ENCODE data around the gene GALNT2. TPM values are rescaled to one million over a fixed set of nuclear protein-coding genes. Genes with fewer than 3 reads are reported as not detected.

Gene GALNT2
- total and polyA plus RNA-seq, 2 donors from 2014 or later = 20.2 to 59.2 TPM

GRCh38 chr1:230295367-230295766, 228.3 kb downstream of the GALNT2 start:
- no peaks in the 10 kb centered on the region for H3K9me3 ChIP-seq (ENCODE audit: control insufficient read depth in 2 of 3, insufficient read depth in 1 of 3, low read length in 3 of 3)
- intact Hi-C loops (cut with DNase I) = no loop called here
- no peak for DNase-seq
- no peaks in the 10 kb centered on the region for H3K4me1 ChIP-seq (ENCODE audit: control insufficient read depth in 2 of 3, insufficient read depth in 2 of 3, low read depth in 1 of 3, low read length in 3 of 3)
- no peak overlapping the region for H3K27ac ChIP-seq (ENCODE audit: low read depth in 2 of 2, low read length in 2 of 2)
- no peak overlapping the region for H3K9ac ChIP-seq (ENCODE audit: low read length in 3 of 3)
- no peak for TF ChIP-seq CTCF (IDR thresholded peaks at IDR 0.05; ENCODE audit: borderline replicate concordance, extremely low read depth, insufficient read depth)
- H3K27me3 ChIP-seq (ENCODE audit: control insufficient read depth, insufficient read depth, low read length) = no peaks in the 10 kb centered on the region
- H3K4me3 ChIP-seq (ENCODE audit: low read length in 3 of 3) = no peak overlapping the region
- H3K36me3 ChIP-seq (ENCODE audit: control insufficient read depth in 2 of 3, insufficient read depth in 3 of 3, low read length in 3 of 3) = no peaks in the 10 kb centered on the region
- no peak for FAIRE-seq

GRCh38 chr1:230299191-230300006, 232.4 kb downstream of the GALNT2 start:
- no peak for FAIRE-seq
- Histone ChIP-seq H3K9me3 (ENCODE audit: control insufficient read depth in 2 of 3, insufficient read depth in 1 of 3, low read length in 3 of 3) (no peaks in the 10 kb centered on the region), H3K4me3 (ENCODE audit: low read length in 3 of 3) (no peak overlapping the region), H3K4me1 (ENCODE audit: control insufficient read depth in 2 of 3, insufficient read depth in 2 of 3, low read depth in 1 of 3, low read length in 3 of 3) (no peaks in the 10 kb centered on the region), H3K9ac (ENCODE audit: low read length in 3 of 3) (no peak overlapping the region), H3K36me3 (ENCODE audit: control insufficient read depth in 2 of 3, insufficient read depth in 3 of 3, low read length in 3 of 3) (no peaks in the 10 kb centered on the region), H3K27ac (ENCODE audit: low read depth in 2 of 2, low read length in 2 of 2) (no peak overlapping the region), H3K27me3 (ENCODE audit: control insufficient read depth, insufficient read depth, low read length) (no peaks in the 10 kb centered on the region)
- no peak for TF ChIP-seq CTCF (IDR thresholded peaks at IDR 0.05; ENCODE audit: borderline replicate concordance, extremely low read depth, insufficient read depth)
- DNase-seq = peak in 1 of 5 donors; percentile 31
- intact Hi-C loops (cut with DNase I) = no loop called here

GRCh38 chr1:230300322-230301301, 233.6 kb downstream of the GALNT2 start:
- Histone ChIP-seq H3K27me3 (ENCODE audit: control insufficient read depth, insufficient read depth, low read length) (no peaks in the 10 kb centered on the region), H3K36me3 (ENCODE audit: control insufficient read depth in 2 of 3, insufficient read depth in 3 of 3, low read length in 3 of 3) (no peaks in the 10 kb centered on the region), H3K4me3 (ENCODE audit: low read length in 3 of 3) (no peak overlapping the region), H3K9ac (ENCODE audit: low read length in 3 of 3) (no peak overlapping the region), H3K4me1 (ENCODE audit: control insufficient read depth in 2 of 3, insufficient read depth in 2 of 3, low read depth in 1 of 3, low read length in 3 of 3) (no peaks in the 10 kb centered on the region), H3K27ac (ENCODE audit: low read depth in 2 of 2, low read length in 2 of 2) (no peak overlapping the region), H3K9me3 (ENCODE audit: control insufficient read depth in 2 of 3, insufficient read depth in 1 of 3, low read length in 3 of 3) (no peaks in the 10 kb centered on the region)
- FAIRE-seq = no peak
- no peak for TF ChIP-seq CTCF (IDR thresholded peaks at IDR 0.05; ENCODE audit: borderline replicate concordance, extremely low read depth, insufficient read depth)
- intact Hi-C loops (cut with DNase I) = no loop called here
- peak in 1 of 5 donors; percentile 39 for DNase-seq

Data from kidney (tissue), 14 donors.